ENCODE data around the gene NODAL. TPM values are rescaled to one million over a fixed set of nuclear protein-coding genes. Genes with fewer than 3 reads are reported as not detected.

Gene NODAL
- total RNA-seq, 1 donor from 2014 or later: not detected

DNA sequence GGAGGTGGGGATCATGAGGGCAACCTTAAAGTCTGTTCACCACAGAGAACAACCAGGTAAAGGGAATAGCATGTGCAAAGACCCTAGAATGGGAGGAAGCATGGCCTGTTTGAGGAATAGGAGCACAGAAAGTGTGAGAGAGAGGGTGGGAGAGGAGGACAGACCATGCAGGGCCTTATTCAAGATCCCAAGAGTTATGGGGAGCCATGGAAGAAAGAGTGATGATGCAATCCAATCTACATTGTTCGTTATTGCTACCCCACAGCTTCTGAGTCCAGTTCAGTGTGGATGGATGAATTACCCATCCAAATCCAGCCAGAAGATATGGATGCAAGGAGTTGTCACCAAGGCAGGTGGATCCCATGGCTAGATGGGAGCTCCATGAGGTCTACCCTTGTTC lies 45.3 kb downstream of the NODAL start:
- H3K27ac ChIP-seq: no peak overlapping the region
- no peaks in the 10 kb centered on the region for H3K4me1 ChIP-seq
- DNase-seq (no peak), ATAC-seq (no peak)
- H3K4me3 ChIP-seq: no peak overlapping the region
- TF ChIP-seq CTCF (IDR thresholded peaks at IDR 0.05): no peak
- no peaks in the 10 kb centered on the region for H3K27me3 ChIP-seq (ENCODE audit: low read depth)
- no peaks in the 10 kb centered on the region for H3K9me3 ChIP-seq
- intact Hi-C loops (cut with DNase I): no loop called here
- H3K36me3 ChIP-seq: no peaks in the 10 kb centered on the region

GRCh38 chr10:70391654-70392053 lies 49.8 kb downstream of the NODAL start:
- Histone ChIP-seq H3K9me3 (no peaks in the 10 kb centered on the region), H3K4me3 (no peak overlapping the region), H3K27ac (no peak overlapping the region), H3K4me1 (no peaks in the 10 kb centered on the region), H3K36me3 (no peaks in the 10 kb centered on the region), H3K27me3 (ENCODE audit: low read depth) (no peaks in the 10 kb centered on the region)
- no peak for TF ChIP-seq CTCF (IDR thresholded peaks at IDR 0.05)
- intact Hi-C loops (cut with DNase I): no loop called here
- ATAC-seq: no peak
- no peak for DNase-seq

Other genes starting within 250 kb of the NODAL start
- gene PPA1, start 208.3 kb downstream of the NODAL start, total RNA-seq: 163 TPM
- 1.0 TPM for gene NPFFR1, start 157.7 kb downstream of the NODAL start, total RNA-seq
- 10.0 TPM for gene LRRC20, start 59.1 kb downstream of the NODAL start, total RNA-seq
- 77.2 TPM for gene EIF4EBP2, start 37.5 kb downstream of the NODAL start, total RNA-seq
- gene PALD1, start 37.1 kb upstream of the NODAL start, total RNA-seq: 16.0 TPM
- 29.5 TPM for gene PRF1, start 161.1 kb upstream of the NODAL start, total RNA-seq
- gene ADAMTS14, start 230.8 kb upstream of the NODAL start, total RNA-seq: 0.53 TPM